ENCODE results near the gene TRIM65.

DNA sequence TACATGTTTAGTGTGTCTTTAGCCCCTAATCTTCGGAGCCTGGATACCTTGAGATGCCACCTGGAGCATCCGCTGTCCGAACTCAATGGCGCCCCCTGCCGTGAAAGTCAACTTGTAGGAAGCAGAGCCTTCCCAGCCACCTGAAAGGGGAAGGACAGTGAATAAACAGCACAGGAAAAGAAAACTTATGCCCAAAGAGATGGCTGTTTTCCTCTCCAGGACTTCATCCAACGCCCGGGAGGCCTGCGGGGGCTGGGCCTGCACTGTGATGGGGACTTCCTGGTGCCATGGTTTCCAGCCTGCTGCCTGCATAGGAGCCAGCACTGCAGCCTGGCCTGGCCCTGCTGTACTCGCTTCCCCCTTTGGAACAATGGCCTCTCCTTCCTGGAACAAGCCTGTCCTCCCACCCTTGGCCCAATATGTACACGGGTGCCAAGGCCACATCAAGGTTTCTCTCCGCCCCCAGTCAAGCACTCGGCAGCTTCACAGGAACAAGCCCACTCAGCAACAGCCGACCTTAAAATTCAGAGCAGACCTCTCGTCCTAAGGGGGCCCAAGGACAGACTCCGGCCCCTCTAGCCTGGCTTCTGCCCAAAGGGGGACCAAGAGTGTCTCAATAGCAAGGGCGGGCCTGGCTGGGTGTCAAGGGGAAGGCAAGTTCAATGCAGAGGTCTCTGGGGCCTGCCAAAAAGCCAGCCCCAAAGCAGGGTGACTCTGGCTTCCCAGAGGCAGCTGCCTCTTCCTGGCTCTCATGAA lies 48.0 kb downstream of the TRIM65 start:
- TF ChIP-seq, protein P1, sequence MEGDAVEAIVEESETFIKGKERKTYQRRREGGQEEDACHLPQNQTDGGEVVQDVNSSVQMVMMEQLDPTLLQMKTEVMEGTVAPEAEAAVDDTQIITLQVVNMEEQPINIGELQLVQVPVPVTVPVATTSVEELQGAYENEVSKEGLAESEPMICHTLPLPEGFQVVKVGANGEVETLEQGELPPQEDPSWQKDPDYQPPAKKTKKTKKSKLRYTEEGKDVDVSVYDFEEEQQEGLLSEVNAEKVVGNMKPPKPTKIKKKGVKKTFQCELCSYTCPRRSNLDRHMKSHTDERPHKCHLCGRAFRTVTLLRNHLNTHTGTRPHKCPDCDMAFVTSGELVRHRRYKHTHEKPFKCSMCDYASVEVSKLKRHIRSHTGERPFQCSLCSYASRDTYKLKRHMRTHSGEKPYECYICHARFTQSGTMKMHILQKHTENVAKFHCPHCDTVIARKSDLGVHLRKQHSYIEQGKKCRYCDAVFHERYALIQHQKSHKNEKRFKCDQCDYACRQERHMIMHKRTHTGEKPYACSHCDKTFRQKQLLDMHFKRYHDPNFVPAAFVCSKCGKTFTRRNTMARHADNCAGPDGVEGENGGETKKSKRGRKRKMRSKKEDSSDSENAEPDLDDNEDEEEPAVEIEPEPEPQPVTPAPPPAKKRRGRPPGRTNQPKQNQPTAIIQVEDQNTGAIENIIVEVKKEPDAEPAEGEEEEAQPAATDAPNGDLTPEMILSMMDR (IDR thresholded peaks at IDR 0.05; ENCODE audit: low read depth, low read length), result peak; percentile 75
- TF ChIP-seq POLR2A (IDR thresholded peaks at IDR 0.05; ENCODE audit: extremely low read depth, insufficient read length), result no peak
- TF ChIP-seq MAX (IDR thresholded peaks at IDR 0.05; ENCODE audit: low read depth, low read length), result no peak
